ENCODE results near the gene RNF123. TPM values are rescaled to one million over a fixed set of nuclear protein-coding genes. Genes with fewer than 3 reads are reported as not detected.

The RNF123 gene
- total and polyA plus RNA-seq, 10 of the 15 experiments (the other 5 are each of a cell fraction or from before 2014, with no cell fraction given) = 4.2 to 31.5 (median 17.6) TPM

GRCh38 chr3:49641921-49642707 is 47.2 kb upstream of the RNF123 start:
- Histone ChIP-seq H3K9me3 (replicated peaks; ENCODE audit: control insufficient read depth, insufficient read depth, low read length) (no peaks in the 10 kb centered on the region), H4K20me1 (ENCODE audit: control insufficient read depth, insufficient read depth) (no peaks in the 10 kb centered on the region), H3K4me3 (no peak overlapping the region), H3K79me2 (ENCODE audit: control insufficient read depth, insufficient read depth, low read length) (no peaks in the 10 kb centered on the region), H3K9ac (ENCODE audit: control insufficient read depth, insufficient read depth, low read length) (no peak overlapping the region), H3K4me1 (ENCODE audit: control insufficient read depth, insufficient read depth, low read length) (no peaks in the 10 kb centered on the region), H3K27me3 (replicated peaks in 1 of 2; ENCODE audit: control insufficient read depth in 2 of 2, insufficient read depth in 2 of 2, low read length in 1 of 2) (no peaks in the 10 kb centered on the region), H3K4me2 (ENCODE audit: control insufficient read depth, insufficient read depth) (no peak overlapping the region), H3K27ac (ENCODE audit: control insufficient read depth, insufficient read depth) (no peak overlapping the region), H2AFZ (ENCODE audit: control insufficient read depth, low read depth, low read length) (no peak overlapping the region), H3K36me3 (ENCODE audit: control insufficient read depth in 2 of 2, insufficient read depth in 2 of 2, low read length in 1 of 2) (no peaks in the 10 kb centered on the region)
- ChIA-PET SMC1A (ENCODE audit: uncharacterized antibody, unreplicated experiment) (no interaction called here), POLR2A (interaction anchor here (0.6 kb wide), 1 partner anchor 312 kb away, joined by 3 read pairs; no protein-coding TSS in a partner anchor), RAD21 (ENCODE audit: unreplicated experiment) (no interaction called here), CTCF (no interaction called here)
- ATAC-seq (no peak), DNase-seq (ENCODE audit: low read depth, low spot score) (no peak), FAIRE-seq (no peak)
- in situ Hi-C loops (cut with MboI) = no loop called here
- TF ChIP-seq HSF1 (IDR thresholded peaks at IDR 0.05; ENCODE audit: low read depth, low read length) (no peak), ESRRA (IDR thresholded peaks at IDR 0.05; ENCODE audit: low read length) (no peak), E2F4 (IDR thresholded peaks at IDR 0.05; ENCODE audit: low read depth, low read length) (no peak), SMC3 (IDR thresholded peaks at IDR 0.05; ENCODE audit: borderline replicate concordance, low read length) (no peak), IKZF1 (conservative IDR thresholded peaks at IDR 0.05) (no peak), POLR2AphosphoS5 (IDR thresholded peaks at IDR 0.05; ENCODE audit: low read length) (no peak)
- 20% methylated on average over 11 of the region's 14 CpGs for WGBS (ENCODE audit: insufficient coverage, insufficient replicate concordance, low lambda C conversion rate, missing lambda C conversion rate)
- intact Hi-C loops (cut with micrococcal nuclease; ENCODE audit: unreplicated experiment) = no loop called here
- no TSS peak for BruUV-seq (replicated peaks)
